Activated CD4-positive, alpha-beta T cell treated with anti-CD3 and anti-CD28 coated beads, Interleukin-2, Interleukin-4, amounts not matched to agents 100 ng/mL and 50 ng/mL, durations not matched to agents 16 hours and 8 hours (primary cell): Measurements from ENCODE around the gene NDUFS6.

Experiments used
- DNase-seq: peaks from one replicate; pipeline ENCODE4 v3.0.0-alpha.2; 2020; ENCODE audit warnings: low spot score

The NDUFS6 gene

GRCh38 chr5:1853531-1853930 is 52.3 kb downstream of the NDUFS6 start:
- DNase-seq, result no peak

GRCh38 chr5:1855075-1855474 is 53.9 kb downstream of the NDUFS6 start:
- no peak for DNase-seq

- DNase-seq, result no peak
Measured at GRCh38 chr5:1855596-1855995, 54.4 kb downstream of the NDUFS6 start.

GRCh38 chr5:1856596-1857255 is 55.5 kb downstream of the NDUFS6 start:
- DNase-seq, result no peak

GRCh38 chr5:1857256-1857600 is 56.0 kb downstream of the NDUFS6 start:
- DNase-seq, result no peak

- DNase-seq, result no peak
Measured at GRCh38 chr5:1858436-1858835, 57.2 kb downstream of the NDUFS6 start.

- no peak for DNase-seq
Measured at GRCh38 chr5:1859099-1859498, 57.9 kb downstream of the NDUFS6 start.

GRCh38 chr5:1860021-1860610 is 58.9 kb downstream of the NDUFS6 start:
- DNase-seq, result no peak

- no peak for DNase-seq
Measured at GRCh38 chr5:1860949-1861348, 59.7 kb downstream of the NDUFS6 start.

GRCh38 chr5:1864896-1865440 is 63.8 kb downstream of the NDUFS6 start:
- DNase-seq, result no peak

GRCh38 chr5:1865486-1865885 is 64.3 kb downstream of the NDUFS6 start:
- DNase-seq, result no peak
